ENCODE data around the gene ZNF605. TPM values are rescaled to one million over a fixed set of nuclear protein-coding genes. Genes with fewer than 3 reads are reported as not detected.
A peak's percentile ranks its signal among the peaks of the same experiment; 100 is the strongest.
"Not testable (repeated sequence)": the region's sequence is repeated elsewhere in the genome, so short reads cannot be mapped to it uniquely, and the experiment has no call there.

ZNF605 gene
- total RNA-seq, 1 donor from 2014 or later: 8.9 TPM

- DNase-seq (ENCODE audit: low read depth): peak; percentile 18
Observed at GRCh38 chr12:132908145-132909029, 47.7 kb downstream of the ZNF605 start.

DNA sequence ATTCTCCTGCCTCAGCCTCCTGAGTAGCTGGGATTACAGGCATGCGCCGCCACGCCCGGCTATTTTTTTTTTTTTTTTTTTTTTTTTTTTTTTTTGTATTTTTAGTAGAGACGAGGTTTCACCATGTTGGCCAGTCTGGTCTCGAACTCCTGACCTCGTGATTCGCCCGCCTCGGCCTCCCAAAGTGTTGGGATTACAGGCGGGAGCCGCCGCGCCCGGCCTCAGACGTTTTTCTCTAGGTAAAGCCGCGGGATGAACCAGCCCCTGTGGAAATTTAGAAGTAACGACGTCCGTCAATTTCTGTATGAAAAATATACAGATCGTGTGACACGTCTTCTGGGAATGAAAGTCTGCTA, 48.3 kb downstream of the ZNF605 start:
- DNase-seq (ENCODE audit: low read depth): not testable (repeated sequence)

DNA sequence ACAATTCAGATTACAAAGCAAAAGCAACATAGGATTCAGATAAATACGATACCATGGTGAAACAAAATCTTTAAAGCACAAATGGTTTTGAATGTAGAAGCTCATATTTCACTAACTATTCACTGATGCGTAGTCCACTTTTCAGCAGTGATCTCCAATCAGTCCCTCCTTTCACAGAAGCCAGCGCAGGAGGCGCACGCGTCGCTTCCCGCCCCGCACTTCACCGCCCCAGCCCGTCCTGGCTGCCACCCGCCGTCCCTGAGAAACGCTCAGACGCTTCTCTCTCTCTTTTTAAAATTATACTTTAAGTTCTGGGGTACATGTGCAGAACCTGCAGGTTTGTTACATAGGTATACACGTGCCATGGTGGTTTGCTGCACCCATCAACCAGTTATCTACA, 48.9 kb downstream of the ZNF605 start:
- DNase-seq (ENCODE audit: low read depth): no peak

- no peak for DNase-seq (ENCODE audit: low read depth)
Observed at GRCh38 chr12:132904718-132905328, 51.3 kb downstream of the ZNF605 start.

- DNase-seq (ENCODE audit: low read depth): no peak
Observed at GRCh38 chr12:132899033-132899432, 57.1 kb downstream of the ZNF605 start.

DNA sequence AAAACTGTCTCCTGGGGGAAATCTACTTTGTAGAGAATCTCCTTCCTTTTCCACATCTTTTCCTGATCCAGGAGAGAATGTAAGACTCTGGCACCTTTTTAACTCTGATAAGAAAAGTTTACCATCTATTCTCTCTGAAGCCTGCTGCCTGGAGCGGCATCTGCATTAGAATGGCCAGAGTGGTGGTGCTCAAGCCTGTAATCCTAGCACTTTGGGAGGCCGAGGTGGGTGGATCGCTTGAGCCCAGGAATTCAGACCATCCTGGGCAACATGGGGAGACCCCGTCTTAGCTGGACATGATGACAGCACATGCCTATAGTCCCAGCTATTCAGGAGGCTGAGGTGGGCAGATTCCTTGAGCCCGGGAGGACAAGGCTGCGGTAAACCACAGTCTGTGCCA, 67.3 kb downstream of the ZNF605 start:
- no peak for DNase-seq (ENCODE audit: low read depth)

DNA sequence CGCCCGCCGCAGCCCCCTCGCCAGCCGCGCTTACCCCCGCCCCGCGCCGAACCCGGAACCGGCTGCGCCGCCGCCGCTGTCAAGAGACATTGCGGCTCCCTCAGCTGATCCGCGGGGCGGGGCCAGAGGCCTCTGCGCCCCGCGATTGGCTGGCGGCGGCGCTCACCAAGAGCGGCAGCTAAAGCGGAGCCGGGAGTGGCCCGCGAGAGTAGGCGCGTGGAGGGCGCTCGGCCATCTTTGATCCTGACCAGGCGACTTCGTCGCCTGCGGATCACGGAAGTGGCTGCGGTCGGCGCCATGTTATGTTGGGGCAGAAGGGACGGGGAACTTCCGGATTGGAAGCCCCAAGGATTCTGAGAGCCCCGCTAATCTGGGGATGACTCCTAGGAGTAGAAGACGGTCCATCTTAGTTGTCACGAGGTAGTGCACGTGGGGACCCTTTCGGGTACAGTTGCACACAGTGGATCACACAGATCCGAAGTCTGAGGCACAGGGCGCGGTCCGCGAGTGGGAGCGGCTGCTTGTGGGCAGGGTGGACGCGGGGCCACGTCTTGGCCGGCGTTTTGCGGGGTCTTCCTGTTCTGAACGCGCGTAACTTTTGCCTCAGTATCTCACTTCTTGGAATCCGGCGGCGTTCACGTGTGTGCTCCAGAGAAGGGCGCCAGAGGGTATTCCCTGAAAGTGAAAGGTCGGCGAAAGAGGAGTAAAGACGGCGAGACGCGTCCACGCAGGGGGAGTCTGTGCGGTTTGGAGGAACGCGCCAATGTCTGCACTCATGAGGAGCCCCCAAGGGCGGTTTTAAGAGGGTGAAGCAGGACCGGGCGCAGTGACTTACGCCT, 68.4 kb downstream of the ZNF605 start, which contains the start of gene CHFR:
CHFR (minus strand) TSS at position 93 of the 839 bp plus-strand sequence. CDS start 277 bp downstream, outside the sequence.
- DNase-seq (ENCODE audit: low read depth): peak; percentile 97

DNA sequence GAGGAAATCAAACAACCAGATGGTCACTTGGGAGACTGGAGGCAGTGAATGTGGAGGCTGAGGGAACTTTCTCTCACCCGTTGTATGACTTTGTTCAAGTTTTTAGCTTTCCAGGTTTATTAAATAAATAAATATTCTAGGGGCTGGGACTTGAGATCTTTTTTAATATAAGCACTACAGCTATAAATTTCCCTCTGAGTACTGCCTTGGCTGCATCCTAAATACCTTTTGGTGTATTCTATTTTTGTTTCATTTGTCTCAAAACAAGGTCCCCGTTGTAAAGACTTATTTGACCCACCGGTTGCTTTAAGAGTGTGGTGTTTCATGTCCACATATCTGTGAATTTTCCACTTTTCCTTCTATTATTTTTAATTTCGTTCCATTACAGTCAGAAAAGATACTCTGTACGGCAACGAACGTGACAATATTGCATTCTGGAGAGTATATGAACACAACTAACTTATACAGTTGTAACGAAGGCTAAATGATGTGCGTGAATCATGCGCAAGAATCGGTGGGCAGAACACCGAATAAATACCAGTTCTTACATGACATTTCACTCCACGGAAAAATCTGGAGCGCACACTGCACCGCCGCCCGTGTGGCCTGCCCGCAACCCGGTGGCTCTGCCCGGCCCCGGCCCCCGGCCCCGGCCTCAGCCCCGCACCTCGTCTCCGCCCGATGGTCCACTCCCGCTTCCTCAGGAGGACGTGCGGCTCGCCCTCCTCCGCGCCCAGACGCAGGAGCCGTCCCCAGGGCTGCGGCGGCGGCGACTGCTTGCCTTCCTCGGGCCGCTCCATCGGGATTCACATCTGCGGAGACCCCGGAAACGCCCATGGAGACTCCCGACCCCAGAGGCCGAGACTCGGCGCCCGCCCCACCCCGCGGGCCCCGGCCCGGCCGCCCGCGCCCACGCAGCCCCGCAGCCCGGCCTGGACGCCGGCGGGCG, 69.3 kb downstream of the ZNF605 start:
- DNase-seq (ENCODE audit: low read depth): peak; percentile 28

GRCh38 chr12:132881818-132882217, 74.3 kb downstream of the ZNF605 start:
- DNase-seq (ENCODE audit: low read depth): no peak

DNA sequence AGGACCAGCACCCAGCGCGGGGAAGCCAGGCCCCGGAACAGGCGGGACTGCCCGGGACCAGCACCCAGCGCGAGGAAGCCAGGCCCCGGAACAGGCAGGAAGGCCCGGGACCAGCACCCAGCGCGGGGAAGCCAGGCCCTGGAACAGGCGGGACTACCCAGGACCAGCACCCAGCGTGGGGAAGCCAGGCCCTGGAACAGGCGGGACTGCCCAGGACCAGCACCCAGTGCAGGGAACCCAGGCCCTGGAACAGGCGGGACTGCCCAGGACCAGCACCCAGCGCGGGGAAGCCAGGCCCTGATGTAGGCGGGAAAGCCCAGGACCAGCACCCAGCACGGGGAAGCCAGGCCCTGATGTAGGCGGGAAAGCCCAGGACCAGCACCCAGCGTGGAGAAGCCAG, 81.5 kb downstream of the ZNF605 start:
- DNase-seq (ENCODE audit: low read depth): not testable (repeated sequence)

GRCh38 chr12:132874175-132874574, 81.9 kb downstream of the ZNF605 start:
- no peak for DNase-seq (ENCODE audit: low read depth)

- DNase-seq (ENCODE audit: low read depth): no peak
Observed at GRCh38 chr12:132873724-132874123, 82.4 kb downstream of the ZNF605 start.

- DNase-seq (ENCODE audit: low read depth): no peak
Observed at GRCh38 chr12:132872975-132873421, 83.1 kb downstream of the ZNF605 start.

DNA sequence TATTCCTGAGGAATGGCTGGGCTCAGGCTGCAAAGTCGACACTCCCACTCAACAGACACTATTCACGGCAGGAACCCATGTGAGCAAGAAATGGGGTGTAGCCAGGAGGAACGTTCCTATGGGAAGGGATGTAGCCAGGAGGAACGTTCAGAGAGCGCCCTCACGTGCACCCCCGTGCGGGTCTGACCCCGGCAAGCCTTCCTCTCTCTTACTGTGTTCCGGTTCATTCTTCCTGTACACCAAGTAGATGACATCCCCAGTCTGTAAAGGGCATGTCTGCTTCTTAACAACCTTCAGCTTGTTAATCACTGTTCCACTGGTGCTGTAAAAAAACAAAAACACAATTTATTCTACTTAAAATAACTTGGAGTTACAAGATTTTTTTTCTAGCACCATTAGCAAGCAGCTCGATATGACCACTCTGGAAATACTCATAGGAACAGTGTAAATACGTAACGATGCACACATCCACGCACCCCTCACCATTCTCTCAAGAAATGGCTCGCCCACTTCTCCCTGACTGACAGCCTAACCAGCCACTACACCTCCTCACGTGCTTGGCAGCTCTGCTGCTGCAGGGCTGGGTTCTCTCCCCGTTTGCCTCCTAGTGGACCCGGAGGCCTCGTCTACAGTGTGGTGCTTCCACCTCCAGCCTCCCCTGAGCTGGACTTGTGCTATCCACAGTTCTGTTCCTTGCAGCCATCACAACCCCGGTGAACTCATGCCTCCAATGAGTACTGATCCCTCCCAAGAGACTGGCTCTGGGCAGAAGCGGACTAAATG, 83.8 kb downstream of the ZNF605 start:
- DNase-seq (ENCODE audit: low read depth): no peak

DNA sequence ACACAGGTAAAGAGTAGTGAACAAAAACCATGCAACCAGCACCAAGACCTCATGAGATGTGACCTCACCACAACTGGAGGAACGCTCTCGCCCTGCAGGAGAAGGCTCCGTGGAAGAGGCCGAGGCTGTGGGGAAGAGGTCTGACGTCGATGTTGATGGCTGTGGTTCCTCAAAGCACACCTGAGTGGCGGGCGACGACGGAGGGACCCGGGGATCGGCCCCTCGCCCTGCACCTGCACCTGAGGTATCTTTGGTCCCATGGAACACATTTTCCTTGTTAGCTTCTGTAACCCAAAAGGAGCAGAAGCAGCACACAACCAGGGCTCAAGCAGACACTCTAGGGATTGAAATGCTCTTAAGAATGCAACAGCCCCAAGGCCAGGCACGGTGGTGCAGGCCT, 86.6 kb downstream of the ZNF605 start:
- DNase-seq (ENCODE audit: low read depth): no peak
